SU-DHL-6 (cell line): ENCODE results near the gene DENND5B.

Source experiments
- EZH2phosphoT487 ChIP-seq: fragments of 200-600 bp; sonication (generic), shearing (Covaris generic); conservative IDR thresholded peaks from 2 replicates; pipeline ENCODE4 v1.6.1; 2018; ENCODE audit warnings: mild to moderate bottlenecking, antibody characterized with exemption, low read length, moderate library complexity, mixed read lengths
- TF ChIP-seq, protein P1 (sequence below): fragments of 200-600 bp; sonication (generic); IDR thresholded peaks from one replicate; pipeline ENCODE4 v1.5.1; 2017; ENCODE audit warnings: antibody characterized with exemption, mild to moderate bottlenecking, low read length, moderate library complexity; ENCODE audit not compliant: insufficient read depth, poor library complexity, severe bottlenecking

DNA sequence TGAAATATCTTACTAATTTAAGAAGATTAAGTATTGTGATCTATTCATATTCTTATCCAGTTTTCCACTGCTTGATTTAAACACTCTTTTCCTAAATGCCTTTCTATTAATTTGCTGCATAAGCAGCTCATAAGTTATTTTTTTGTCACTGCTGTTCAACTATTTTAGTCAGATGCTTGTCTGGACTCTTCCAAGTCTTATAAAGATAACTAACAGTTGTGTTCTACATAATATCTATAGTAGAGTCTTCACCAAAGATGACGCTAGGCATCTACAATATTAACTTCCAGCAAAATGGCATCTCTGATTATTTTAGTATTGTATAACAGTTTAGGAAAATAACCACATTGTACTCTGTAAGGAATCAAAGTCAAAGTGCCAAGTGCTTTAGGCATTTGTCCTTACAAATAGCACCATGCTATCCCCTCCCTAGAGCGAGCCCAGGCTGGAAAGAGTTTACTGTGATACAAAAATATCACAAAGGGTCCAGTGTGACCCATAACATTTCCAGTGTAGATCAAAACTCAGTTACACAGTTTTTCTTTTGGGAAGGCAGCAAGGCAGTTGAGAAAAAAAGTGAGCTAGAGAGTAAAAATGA lies 98.2 kb downstream of the DENND5B start:
- TF ChIP-seq, protein P1, sequence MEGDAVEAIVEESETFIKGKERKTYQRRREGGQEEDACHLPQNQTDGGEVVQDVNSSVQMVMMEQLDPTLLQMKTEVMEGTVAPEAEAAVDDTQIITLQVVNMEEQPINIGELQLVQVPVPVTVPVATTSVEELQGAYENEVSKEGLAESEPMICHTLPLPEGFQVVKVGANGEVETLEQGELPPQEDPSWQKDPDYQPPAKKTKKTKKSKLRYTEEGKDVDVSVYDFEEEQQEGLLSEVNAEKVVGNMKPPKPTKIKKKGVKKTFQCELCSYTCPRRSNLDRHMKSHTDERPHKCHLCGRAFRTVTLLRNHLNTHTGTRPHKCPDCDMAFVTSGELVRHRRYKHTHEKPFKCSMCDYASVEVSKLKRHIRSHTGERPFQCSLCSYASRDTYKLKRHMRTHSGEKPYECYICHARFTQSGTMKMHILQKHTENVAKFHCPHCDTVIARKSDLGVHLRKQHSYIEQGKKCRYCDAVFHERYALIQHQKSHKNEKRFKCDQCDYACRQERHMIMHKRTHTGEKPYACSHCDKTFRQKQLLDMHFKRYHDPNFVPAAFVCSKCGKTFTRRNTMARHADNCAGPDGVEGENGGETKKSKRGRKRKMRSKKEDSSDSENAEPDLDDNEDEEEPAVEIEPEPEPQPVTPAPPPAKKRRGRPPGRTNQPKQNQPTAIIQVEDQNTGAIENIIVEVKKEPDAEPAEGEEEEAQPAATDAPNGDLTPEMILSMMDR: no peak
- no peak for TF ChIP-seq EZH2phosphoT487
